ENCODE measurements around the gene ITGA2B. TPM values are rescaled to one million over a fixed set of nuclear protein-coding genes. Genes with fewer than 3 reads are reported as not detected.

Gene ITGA2B
- total and polyA plus RNA-seq, 2 of the 4 experiments (the other 2 are of a cell fraction): under 0.01 to 0.26 TPM

GRCh38 chr17:44400226-44400847 is 10.9 kb upstream of the ITGA2B start:
- H3K23ac ChIP-seq (ENCODE audit: low read depth, low read length): no peak overlapping the region
- no peak overlapping the region for H2BK20ac ChIP-seq (ENCODE audit: low read depth, low read length)
- no peak overlapping the region for H2AK5ac ChIP-seq (ENCODE audit: low read depth, low read length)
- no peak overlapping the region for H3K9ac ChIP-seq (ENCODE audit: low read depth, low read length)
- no TSS peak for BruUV-seq (replicated peaks)
- no peak overlapping the region for H3K18ac ChIP-seq (ENCODE audit: low read depth, low read length)
- in situ Hi-C loops (cut with MboI; ENCODE audit: low sequenced_read_pairs): loop anchor here (5.0 to 10.0 kb wide), 2 partner anchors 107 to 244 kb away; no protein-coding TSS in a partner anchor
- no peak overlapping the region for H3K4me2 ChIP-seq (ENCODE audit: low read depth, low read length)
- peak; percentile 41 for DNase-seq
- no peak overlapping the region for H3K4ac ChIP-seq (ENCODE audit: low read depth, low read length)
- no peak overlapping the region for H2AFZ ChIP-seq (replicated peaks; ENCODE audit: low read length, poor library complexity)
- H3K56ac ChIP-seq (ENCODE audit: extremely low read depth, insufficient read depth, low read length): no peak overlapping the region
- H2AK9ac ChIP-seq (replicated peaks; ENCODE audit: low read depth, low read length, poor library complexity): no peak overlapping the region
- H3K4me1 ChIP-seq (ENCODE audit: control insufficient read depth, insufficient read depth, low read length): no peaks in the 10 kb centered on the region
- intact Hi-C loops (cut with micrococcal nuclease): loop anchor here (1.0 to 2.0 kb wide), 3 partner anchors 102 to 236 kb away; no protein-coding TSS in a partner anchor
- no peaks in the 10 kb centered on the region for H3K27me3 ChIP-seq (ENCODE audit: control insufficient read depth, insufficient read depth, low read length)
- peaks cover 8% of the 10 kb centered on the region for H3K9me1 ChIP-seq (ENCODE audit: insufficient read depth, low read length)
- peaks cover 55% of the 10 kb centered on the region for H3K36me3 ChIP-seq (ENCODE audit: control insufficient read depth, insufficient read depth, low read length)
- TF ChIP-seq SMC3 (IDR thresholded peaks at IDR 0.05; ENCODE audit: low read depth, low read length) (peak; percentile 77), FOS (IDR thresholded peaks at IDR 0.05; ENCODE audit: low read depth, low read length) (no peak), CTCF (conservative IDR thresholded peaks at IDR 0.05; ENCODE audit: low read depth, low read length) (peak; percentile 66), CEBPB (IDR thresholded peaks at IDR 0.05; ENCODE audit: low read depth, low read length) (no peak), RAD21 (IDR thresholded peaks at IDR 0.05; ENCODE audit: low read length) (peak; percentile 65), CHD1 (IDR thresholded peaks at IDR 0.05; ENCODE audit: low read depth, low read length) (no peak)
- dilution Hi-C loops (cut with HindIII; ENCODE audit: low sequenced_read_pairs, unreplicated experiment): no loop called here
- ChIA-PET POLR2A (ENCODE audit: unreplicated experiment) (no interaction called here), CTCF (interaction anchor here (1.0 to 1.3 kb wide), 2 partner anchors 120 to 123 kb away, joined by 3 to 4 read pairs; no protein-coding TSS in a partner anchor)
- H2BK120ac ChIP-seq (ENCODE audit: low read depth, low read length): no peak overlapping the region
- no peak overlapping the region for H4K8ac ChIP-seq (ENCODE audit: low read depth in 2 of 2, low read length in 2 of 2)
- no CpG with 5 or more reads among the region's 3 CpGs for WGBS, 2 experiments (ENCODE audit: extremely low coverage in 2 of 2, insufficient read length in 1 of 2)
- no peak overlapping the region for H4K5ac ChIP-seq (ENCODE audit: low read depth, low read length)
- H3K14ac ChIP-seq (replicated peaks; ENCODE audit: low read depth, low read length): no peak overlapping the region
- H3K4me3 ChIP-seq (ENCODE audit: insufficient read depth, low read depth, low read length): no peak overlapping the region
- H3K79me1 ChIP-seq (ENCODE audit: low read depth in 1 of 2, low read length in 2 of 2): peaks cover 3 to 28% of the 10 kb centered on the region in 2 experiments; a peak in 3 of 4 replicates
- peak; percentile 89 for ATAC-seq (ENCODE audit: low read depth)
- no peak overlapping the region for H2BK5ac ChIP-seq (ENCODE audit: low read depth, low read length, poor library complexity, severe bottlenecking)
- H4K20me1 ChIP-seq (ENCODE audit: insufficient read depth, low read length): peaks cover 3% of the 10 kb centered on the region
- H3K9me3 ChIP-seq (ENCODE audit: control insufficient read depth, insufficient read depth, low read length): no peaks in the 10 kb centered on the region
- no peak overlapping the region for H3K27ac ChIP-seq (ENCODE audit: insufficient read depth, low read length)
- H2BK15ac ChIP-seq (ENCODE audit: low read depth, low read length): no peak overlapping the region
- H4K91ac ChIP-seq (ENCODE audit: insufficient read depth, low read depth, low read length): no peak overlapping the region
